Upper lobe of right lung (tissue), 1 donor: ENCODE measurements around the gene ARL3. TPM values are rescaled to one million over a fixed set of nuclear protein-coding genes. Genes with fewer than 3 reads are reported as not detected.

Source experiments
- ATAC-seq: fragments of 200-7000 bp; cut with Tn5 transposase; one replicate; pipeline ENCODE4 v1.9.1; 2020; ENCODE audit warnings: mild to moderate bottlenecking, moderate library complexity
- DNase-seq: peaks from one replicate; pipeline ENCODE4 v3.0.0-alpha.2; 2020
- H3K27ac ChIP-seq: fragments of 200-600 bp; one replicate; pipeline ENCODE4 v1.8.0; 2022
- H3K27me3 ChIP-seq: fragments of 200-600 bp; one replicate; pipeline ENCODE4 v1.8.0; 2022; ENCODE audit warnings: mild to moderate bottlenecking
- H3K36me3 ChIP-seq: fragments of 200-600 bp; one replicate; pipeline ENCODE4 v1.8.0; 2022
- H3K4me1 ChIP-seq: fragments of 200-600 bp; one replicate; pipeline ENCODE4 v1.8.0; 2022
- H3K4me3 ChIP-seq: fragments of 200-600 bp; one replicate; pipeline ENCODE4 v1.8.0; 2022; ENCODE audit warnings: mild to moderate bottlenecking
- H3K9me3 ChIP-seq: fragments of 200-600 bp; one replicate; pipeline ENCODE4 v1.8.0; 2022
- CTCF ChIP-seq: fragments of 200-600 bp; IDR thresholded peaks from one replicate; pipeline ENCODE4 v1.8.0; 2022; ENCODE audit warnings: antibody characterized with exemption
- intact Hi-C: fragments of 100-400 bp; cut with DNase I; formaldehyde crosslinking; loops from one replicate; pipeline ENCODE4 v1.11.0; 2022
- total RNA-seq: library from RNA; stranded (reverse); fragmentation: NEBNext Ultra II Directional; extraction: Animal tissue kit (Norgen Biotek cat#: 25700); gene quantifications from one replicate; pipeline ENCODE4 v1.2.1, GENCODE V29; 2021
- donor health status: DM: no; HTN: yes; CAD: no; lungs with severe emphysema.

ARL3 gene
- total RNA-seq, 1 donor from 2014 or later = 7.5 TPM

- intact Hi-C loops = no loop called here
These were observed 71.4 kb downstream of the ARL3 start for GRCh38 chr10:102642736-102643335.

GRCh38 chr10:102641880-102642735, 72.1 kb downstream of the ARL3 start:
- Histone ChIP-seq H3K36me3 (no peaks in the 10 kb centered on the region), H3K27me3 (no peaks in the 10 kb centered on the region), H3K4me3 (peak overlapping the region; percentile 85), H3K9me3 (no peaks in the 10 kb centered on the region), H3K4me1 (peaks cover 11% of the 10 kb centered on the region), H3K27ac (peak overlapping the region; percentile 100)
- ATAC-seq (peak; percentile 78), DNase-seq (peak; percentile 99)
- intact Hi-C loops = no loop called here
- TF ChIP-seq CTCF = no peak

More at GRCh38 chr10:102642736-102643335, 71.4 kb downstream of the ARL3 start:
- Histone ChIP-seq H3K27ac (peak overlapping the region; percentile 100), H3K36me3 (peaks cover 3% of the 10 kb centered on the region), H3K27me3 (no peaks in the 10 kb centered on the region), H3K4me1 (peaks cover 19% of the 10 kb centered on the region), H3K4me3 (peak overlapping the region; percentile 85), H3K9me3 (no peaks in the 10 kb centered on the region)
- ATAC-seq (no peak), DNase-seq (peak; percentile 84)
- TF ChIP-seq CTCF = no peak

GRCh38 chr10:102641402-102641801, 72.8 kb downstream of the ARL3 start:
- TF ChIP-seq CTCF = no peak
- peak overlapping the region; percentile 100 for H3K27ac ChIP-seq
- H3K36me3 ChIP-seq = no peaks in the 10 kb centered on the region
- peak overlapping the region; percentile 85 for H3K4me3 ChIP-seq
- intact Hi-C loops = no loop called here
- ATAC-seq (no peak), DNase-seq (no peak)
- H3K4me1 ChIP-seq = peaks cover 5% of the 10 kb centered on the region
- no peaks in the 10 kb centered on the region for H3K9me3 ChIP-seq
- H3K27me3 ChIP-seq = no peaks in the 10 kb centered on the region

- no peak for DNase-seq
- H3K9me3 ChIP-seq = no peaks in the 10 kb centered on the region
- intact Hi-C loops = no loop called here
- no peak for TF ChIP-seq CTCF
- H3K27me3 ChIP-seq = no peaks in the 10 kb centered on the region
- no peak overlapping the region for H3K27ac ChIP-seq
- ATAC-seq = no peak
- H3K4me3 ChIP-seq = no peak overlapping the region
- peaks cover 17% of the 10 kb centered on the region for H3K4me1 ChIP-seq
- no peaks in the 10 kb centered on the region for H3K36me3 ChIP-seq
These were observed 74.7 kb downstream of the ARL3 start for GRCh38 chr10:102639537-102639936.

GRCh38 chr10:102635377-102635776, 78.8 kb downstream of the ARL3 start:
- Histone ChIP-seq H3K27me3 (no peaks in the 10 kb centered on the region), H3K36me3 (peaks cover 2% of the 10 kb centered on the region), H3K4me1 (peaks cover 37% of the 10 kb centered on the region), H3K27ac (peak overlapping the region; percentile 24), H3K9me3 (no peaks in the 10 kb centered on the region), H3K4me3 (no peak overlapping the region)
- no peak for DNase-seq
- ATAC-seq = peak; percentile 28
- no peak for TF ChIP-seq CTCF
- intact Hi-C loops = no loop called here
